Activated B cell treated with CpG ODN at 0.5 μM for 24 hours (primary cell): Measurements from ENCODE around the gene PDZRN4. TPM values are rescaled to one million over a fixed set of nuclear protein-coding genes. Genes with fewer than 3 reads are reported as not detected.

ENCODE experiments used
- ATAC-seq: fragments of 200-7000 bp; cut with Tn5 transposase; one replicate; pipeline ENCODE4 v1.10.0; 2021; ENCODE audit warnings: low read depth, mild to moderate bottlenecking, moderate library complexity
- CTCF ChIA-PET: fragments of 350-600 bp; sonication (Branson Sonifier 250); formaldehyde crosslinking; loops from one replicate; lab custom pipeline; 2021; ENCODE audit warnings: antibody characterized with exemption; lab: Charles Lee
- POLR2A ChIA-PET: fragments of 350-600 bp; sonication (Branson Sonifier 250); formaldehyde crosslinking; loops from one replicate; lab custom pipeline; 2021; ENCODE audit warnings: antibody characterized with exemption; lab: Charles Lee
- DNase-seq: peaks from one replicate; pipeline ENCODE4 v3.0.0; 2022
- H3K27ac Mint-ChIP-seq: one replicate; pipeline ENCODE4 v1.8.0; 2020; ENCODE audit warnings: mixed read lengths
- H3K27me3 Mint-ChIP-seq: one replicate; pipeline ENCODE4 v1.8.0; 2021; ENCODE audit warnings: mixed read lengths
- H3K36me3 Mint-ChIP-seq: one replicate; pipeline ENCODE4 v1.8.0; 2021; ENCODE audit warnings: low read depth, mixed read lengths
- H3K4me1 Mint-ChIP-seq: one replicate; pipeline ENCODE4 v1.8.0; 2021; ENCODE audit warnings: mixed read lengths
- H3K4me3 Mint-ChIP-seq: one replicate; pipeline ENCODE4 v1.8.0; 2020; ENCODE audit warnings: mild to moderate bottlenecking, mixed read lengths
- H3K9me3 Mint-ChIP-seq: one replicate; pipeline ENCODE4 v1.8.0; 2020; ENCODE audit warnings: mixed read lengths
- CTCF ChIP-seq: fragments of 200-600 bp; IDR thresholded peaks from one replicate; pipeline ENCODE4 v1.8.0; 2022; ENCODE audit warnings: antibody characterized with exemption, mild to moderate bottlenecking
- intact Hi-C: fragments of 100-400 bp; cut with micrococcal nuclease; formaldehyde crosslinking; loops from one replicate; pipeline ENCODE4 v1.15.1; 2024
- total RNA-seq: library from RNA; stranded (reverse); gene quantifications from 2 replicates; pipeline ENCODE4 v1.2.3, GENCODE V29; 2022

Gene PDZRN4
- total RNA-seq, 1 donor from 2014 or later: not detected

- no peaks in the 10 kb centered on the region for H3K36me3 Mint-ChIP-seq
- no peak overlapping the region for H3K27ac Mint-ChIP-seq
- peaks cover 3% of the 10 kb centered on the region for H3K27me3 Mint-ChIP-seq
- no peak overlapping the region for H3K4me3 Mint-ChIP-seq
- no peaks in the 10 kb centered on the region for H3K4me1 Mint-ChIP-seq
- ChIA-PET CTCF (no interaction called here), POLR2A (no interaction called here)
- intact Hi-C loops: no loop called here
- no peak for TF ChIP-seq CTCF
- no peak for DNase-seq
- no peak for ATAC-seq
- no peaks in the 10 kb centered on the region for H3K9me3 Mint-ChIP-seq
These were observed 278.7 kb downstream of the PDZRN4 start for GRCh38 chr12:41466802-41467201.

GRCh38 chr12:41467591-41468325 lies 279.6 kb downstream of the PDZRN4 start:
- Mint-ChIP-seq H3K36me3 (no peaks in the 10 kb centered on the region), H3K9me3 (no peaks in the 10 kb centered on the region), H3K4me3 (no peak overlapping the region), H3K4me1 (no peaks in the 10 kb centered on the region), H3K27me3 (peaks cover 3% of the 10 kb centered on the region), H3K27ac (no peak overlapping the region)
- ATAC-seq (no peak), DNase-seq (no peak)
- TF ChIP-seq CTCF: no peak
- CTCF ChIA-PET: no interaction called here
- POLR2A ChIA-PET: no interaction called here
- intact Hi-C loops: no loop called here

- CTCF ChIA-PET: no interaction called here
- intact Hi-C loops: no loop called here
- no peak for ATAC-seq
These were observed 280.2 kb downstream of the PDZRN4 start for GRCh38 chr12:41468341-41468740.

GRCh38 chr12:41468756-41469155 lies 280.6 kb downstream of the PDZRN4 start:
- ChIA-PET CTCF (no interaction called here), POLR2A (no interaction called here)
- Mint-ChIP-seq H3K27me3 (peaks cover 3% of the 10 kb centered on the region), H3K4me3 (no peak overlapping the region), H3K36me3 (no peaks in the 10 kb centered on the region), H3K9me3 (no peaks in the 10 kb centered on the region), H3K4me1 (no peaks in the 10 kb centered on the region), H3K27ac (no peak overlapping the region)
- no peak for ATAC-seq
- DNase-seq: no peak
- intact Hi-C loops: no loop called here
- TF ChIP-seq CTCF: no peak

More at GRCh38 chr12:41468341-41468740, 280.2 kb downstream of the PDZRN4 start:
- no peak overlapping the region for H3K4me3 Mint-ChIP-seq
- no peak for TF ChIP-seq CTCF
- POLR2A ChIA-PET: no interaction called here
- no peaks in the 10 kb centered on the region for H3K4me1 Mint-ChIP-seq
- H3K27ac Mint-ChIP-seq: no peak overlapping the region
- peaks cover 3% of the 10 kb centered on the region for H3K27me3 Mint-ChIP-seq
- no peaks in the 10 kb centered on the region for H3K36me3 Mint-ChIP-seq
- no peaks in the 10 kb centered on the region for H3K9me3 Mint-ChIP-seq
- DNase-seq: no peak

GRCh38 chr12:41473441-41473840 lies 285.3 kb downstream of the PDZRN4 start:
- H3K9me3 Mint-ChIP-seq: no peaks in the 10 kb centered on the region
- CTCF ChIA-PET: no interaction called here
- ATAC-seq (no peak), DNase-seq (no peak)
- intact Hi-C loops: no loop called here
- no peak for TF ChIP-seq CTCF
- peaks cover 4% of the 10 kb centered on the region for H3K27me3 Mint-ChIP-seq
- POLR2A ChIA-PET: no interaction called here
- no peak overlapping the region for H3K27ac Mint-ChIP-seq
- H3K4me1 Mint-ChIP-seq: no peaks in the 10 kb centered on the region
- H3K4me3 Mint-ChIP-seq: no peak overlapping the region
- no peaks in the 10 kb centered on the region for H3K36me3 Mint-ChIP-seq
